GM21526 (cell line): ENCODE results near the gene AP3M1.

Experiments
- ATAC-seq: cut with Tn5 transposase; IDR thresholded peaks from one replicate; pipeline ENCODE4 v1.9.1; 2021; ENCODE audit warnings: moderate library complexity; ENCODE audit not compliant: unreplicated experiment, low FRiP score

The AP3M1 gene

DNA sequence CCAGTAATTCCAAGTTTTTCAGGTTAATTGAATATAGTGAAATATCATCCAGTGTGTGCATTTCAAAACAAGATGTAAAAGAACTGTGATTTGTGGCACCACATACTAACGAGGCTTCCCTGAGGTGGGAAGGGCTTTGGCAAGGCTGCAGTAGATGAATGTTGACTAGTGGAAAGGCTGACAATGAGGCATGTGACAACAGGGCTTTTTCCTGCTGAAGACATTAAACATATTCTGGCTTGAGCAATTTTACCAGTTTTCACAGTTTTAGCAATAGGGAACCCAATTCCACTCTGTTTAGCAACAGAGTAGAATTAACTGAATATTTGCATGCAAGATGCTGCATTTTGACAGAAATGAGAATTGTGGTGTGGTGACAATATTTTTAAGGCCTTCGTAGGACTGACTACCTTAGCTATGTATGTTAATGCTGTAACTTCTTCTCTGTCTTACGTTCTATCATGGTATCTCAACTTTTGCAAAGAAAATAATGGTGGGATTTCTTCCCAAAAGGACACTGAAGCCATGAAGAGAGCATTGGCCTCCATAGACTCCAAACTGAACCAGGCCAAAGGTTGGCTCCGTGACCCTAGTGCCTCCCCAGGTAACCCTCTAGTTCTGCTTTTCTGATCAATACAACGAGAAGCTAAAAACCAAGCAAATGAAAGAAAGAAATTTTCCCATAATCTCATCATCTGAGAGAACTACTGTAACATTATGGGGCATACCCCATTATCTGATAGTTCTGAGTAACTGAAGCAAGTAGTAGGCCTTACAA, 68.5 kb downstream of the AP3M1 start:
- no peak for ATAC-seq

GRCh38 chr10:74081192-74081803, 69.3 kb downstream of the AP3M1 start:
- no peak for ATAC-seq

DNA sequence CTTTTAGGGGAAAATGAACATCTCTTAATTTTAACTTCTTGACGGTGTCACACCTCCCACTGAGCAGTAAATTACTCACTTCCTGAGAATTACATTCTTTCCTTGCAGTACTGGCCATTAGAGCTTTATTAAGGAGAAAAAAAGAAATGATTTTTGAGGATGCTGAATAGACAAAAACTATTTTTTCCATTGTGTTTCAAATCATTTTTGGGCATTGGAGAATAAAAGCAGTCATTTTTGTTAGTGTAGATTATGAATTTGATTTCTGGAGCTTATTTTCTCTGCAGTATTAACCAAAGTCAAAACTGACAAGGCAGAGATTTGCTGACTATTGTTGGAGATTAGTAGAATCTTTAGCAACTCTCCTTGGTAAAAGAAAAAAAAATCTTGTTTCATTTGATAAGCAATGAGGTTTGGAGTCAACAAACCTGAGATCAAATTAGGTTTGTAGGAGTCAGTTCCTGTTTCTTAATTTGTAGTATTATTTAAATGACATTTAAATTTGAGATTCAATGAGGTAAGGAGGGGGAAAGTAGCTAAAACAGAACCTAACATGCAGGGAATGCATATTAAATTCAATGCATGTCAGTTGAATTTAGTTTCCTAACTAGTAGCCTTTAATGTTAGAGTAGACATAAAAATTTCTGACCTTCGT, 70.6 kb downstream of the AP3M1 start:
- no peak for ATAC-seq

DNA sequence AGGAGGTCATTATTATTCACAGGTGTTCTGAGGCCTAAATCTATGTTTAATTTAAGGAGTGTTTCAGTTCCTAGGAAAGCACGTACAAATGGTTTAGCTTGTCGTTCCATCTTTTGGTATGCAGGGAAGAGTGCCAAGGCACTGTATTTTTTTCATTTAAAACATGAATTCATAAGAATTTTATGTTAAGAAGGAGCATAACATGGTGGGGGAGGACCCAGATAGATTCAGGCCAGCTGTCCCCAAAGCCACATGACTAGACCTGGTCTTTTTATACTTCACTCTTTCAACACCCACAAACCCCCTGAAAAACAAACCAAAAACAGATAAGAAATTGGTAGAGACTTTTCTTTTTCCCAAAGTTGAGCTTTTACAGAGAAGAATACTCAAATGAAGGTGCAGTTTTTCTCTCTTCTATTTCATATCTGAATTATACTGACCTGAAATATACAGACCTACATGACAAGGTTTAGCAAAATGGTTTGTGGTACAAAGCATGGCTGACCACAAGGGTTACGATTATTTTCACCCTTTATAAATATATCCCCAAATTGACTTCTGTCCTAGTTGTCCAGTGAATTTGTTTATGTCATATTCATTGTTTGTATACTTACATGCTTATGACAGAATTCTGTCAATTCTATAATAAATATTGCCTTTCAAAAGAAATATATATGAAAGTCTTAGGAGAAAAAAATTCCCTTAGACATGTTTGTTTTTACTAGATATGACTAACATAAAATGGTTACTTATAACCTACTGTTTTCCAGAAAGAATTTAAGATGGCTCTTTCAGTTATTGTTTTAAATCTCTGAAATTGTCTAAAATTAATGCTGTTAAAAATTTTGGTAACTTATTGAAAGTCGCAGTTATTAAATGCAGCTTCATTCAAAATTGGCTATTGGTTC, 71.3 kb downstream of the AP3M1 start:
- ATAC-seq, result no peak

GRCh38 chr10:74078037-74078436, 72.6 kb downstream of the AP3M1 start:
- ATAC-seq, result no peak

DNA sequence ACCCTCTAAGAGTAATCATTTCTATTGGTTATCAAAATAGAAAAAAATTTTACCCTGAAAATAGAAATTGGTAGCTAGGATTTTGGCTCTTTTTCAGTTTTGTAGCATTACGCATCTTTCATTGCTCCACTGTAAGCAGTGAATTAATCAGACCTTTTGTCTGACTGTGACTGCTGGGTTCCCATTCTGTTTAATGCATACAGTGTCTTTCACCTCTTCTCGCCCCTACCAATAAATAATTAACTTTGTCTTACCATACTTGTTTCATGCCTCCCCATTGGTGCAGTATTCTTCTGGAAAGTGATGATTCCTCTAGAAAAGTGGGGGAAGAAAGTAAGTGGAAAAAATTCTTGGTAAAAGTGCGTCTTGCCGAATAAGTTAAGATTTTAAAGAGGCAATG, 73.2 kb downstream of the AP3M1 start:
- no peak for ATAC-seq

- ATAC-seq, result no peak
Measured at GRCh38 chr10:74076961-74077360, 73.7 kb downstream of the AP3M1 start.

DNA sequence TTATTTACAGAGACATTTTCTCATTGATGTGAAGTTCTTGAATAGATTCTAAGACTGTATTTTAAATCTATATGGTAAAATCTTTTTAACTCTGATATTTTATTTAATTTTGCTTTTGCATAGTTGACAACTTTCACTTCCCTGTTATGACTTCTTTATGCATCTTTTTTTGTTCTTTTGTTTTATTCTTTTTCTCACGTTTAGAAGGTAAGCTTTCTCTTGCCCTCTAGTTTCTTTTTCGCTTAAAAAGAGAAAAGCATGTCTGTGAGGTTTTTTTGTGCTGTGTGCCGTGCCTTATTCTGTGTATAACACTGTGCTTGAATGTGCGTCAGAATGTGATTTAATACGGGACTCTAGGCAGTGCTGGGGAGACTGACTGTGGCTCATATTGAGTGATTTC, 74.7 kb downstream of the AP3M1 start:
- no peak for ATAC-seq

GRCh38 chr10:74072503-74072902, 78.1 kb downstream of the AP3M1 start:
- ATAC-seq, result no peak

GRCh38 chr10:74071157-74071556, 79.5 kb downstream of the AP3M1 start:
- ATAC-seq, result no peak
